GM18907 (cell line): ENCODE measurements around the gene RPTOR.
"Not testable (repeated sequence)": the region's sequence is repeated elsewhere in the genome, so short reads cannot be mapped to it uniquely, and the experiment has no call there.

Experiments used
- ATAC-seq: cut with Tn5 transposase; IDR thresholded peaks from one replicate; pipeline ENCODE4 v1.9.1; 2021; ENCODE audit warnings: mild to moderate bottlenecking, moderate library complexity; ENCODE audit not compliant: unreplicated experiment

RPTOR gene

DNA sequence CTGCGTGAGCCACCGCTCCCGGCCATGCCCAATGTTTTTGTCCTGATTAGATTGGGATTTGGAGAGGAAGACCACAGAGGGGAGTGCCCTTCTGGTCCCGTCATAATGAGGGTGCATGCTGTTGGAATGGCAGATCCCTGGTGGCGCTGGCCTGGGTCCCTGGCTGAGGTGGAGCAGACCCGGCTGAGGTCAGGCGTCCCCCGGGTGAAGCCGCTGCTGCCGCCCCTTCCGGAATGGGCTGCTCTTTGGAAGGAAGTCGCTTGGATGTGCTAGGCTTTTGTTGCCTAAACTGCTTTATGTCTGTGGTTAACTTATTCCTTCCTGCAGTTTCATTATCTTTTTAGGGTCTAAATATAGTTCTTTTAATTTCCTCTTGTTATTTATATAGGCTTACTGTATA, 326.7 kb downstream of the RPTOR start:
- ATAC-seq = no peak

GRCh38 chr17:80872001-80872500, 327.4 kb downstream of the RPTOR start:
- ATAC-seq = no peak

DNA sequence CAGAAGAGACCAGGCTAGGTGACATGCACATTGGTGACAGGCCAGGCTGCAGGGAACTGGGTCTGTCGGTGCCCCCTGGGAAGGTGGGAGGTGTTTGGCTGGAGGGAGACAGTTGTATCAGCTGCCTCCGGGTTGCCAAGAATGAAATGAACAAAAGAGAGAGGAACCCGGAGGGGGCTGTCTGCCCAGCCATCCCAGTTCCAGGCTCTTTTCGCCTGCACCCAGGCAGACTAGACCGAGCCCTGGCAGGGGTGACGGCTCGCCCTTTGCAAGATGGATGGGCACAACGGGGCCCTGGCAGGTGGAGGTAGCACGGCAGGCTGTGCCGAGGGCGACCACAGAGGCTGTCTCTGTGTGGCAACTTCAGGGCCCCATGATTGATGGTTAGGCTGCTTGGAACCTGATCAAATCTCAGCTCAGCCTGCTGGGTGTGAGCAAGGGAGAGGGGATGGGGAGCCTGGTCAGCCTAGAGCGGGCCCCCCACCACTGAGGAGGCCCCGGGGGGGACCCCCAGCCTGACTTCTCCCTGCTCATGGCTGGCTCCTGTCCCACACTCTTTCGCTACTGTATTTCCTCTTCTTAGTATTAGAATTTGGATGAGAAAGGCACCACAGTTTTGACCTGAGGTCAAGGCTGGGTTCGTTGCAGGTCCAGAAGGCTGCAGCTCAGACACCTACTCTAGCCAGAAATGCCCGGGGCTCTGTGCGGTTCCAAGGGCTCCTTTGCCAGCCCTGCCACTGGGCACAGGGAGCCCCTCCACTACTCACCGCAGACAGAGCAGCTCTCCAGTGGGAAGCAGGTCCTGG, 328.1 kb downstream of the RPTOR start:
- no peak for ATAC-seq

DNA sequence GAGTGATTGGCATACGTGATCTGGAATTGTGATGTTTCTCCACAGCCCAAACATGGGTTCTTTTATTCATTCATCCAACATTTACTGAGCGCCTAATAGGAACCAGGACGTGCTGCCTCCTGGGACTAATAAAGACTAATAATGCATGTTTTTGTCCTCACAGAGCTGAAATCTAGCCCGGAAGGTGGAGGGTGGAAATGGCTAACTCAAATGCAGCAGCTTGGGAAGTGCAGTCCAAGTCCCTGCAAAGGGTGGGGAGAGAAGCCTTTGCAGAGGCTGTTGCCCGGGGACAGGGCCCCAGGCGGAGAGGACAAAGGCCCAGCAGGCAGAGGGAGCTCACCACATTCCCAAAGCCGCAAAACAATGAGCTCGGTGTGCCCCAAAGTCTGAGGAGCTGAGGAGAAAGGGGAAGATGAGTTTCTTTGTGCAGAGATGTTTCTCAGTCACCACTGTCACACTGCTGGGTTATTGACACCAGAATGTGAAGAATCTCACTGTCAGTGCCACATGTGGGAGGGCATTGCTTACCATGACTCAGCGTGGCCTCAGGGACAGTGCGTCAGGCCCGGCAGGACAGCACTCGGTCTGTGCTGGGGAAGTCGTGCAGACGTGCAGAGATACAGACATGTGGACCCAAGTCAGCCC, 328.8 kb downstream of the RPTOR start:
- no peak for ATAC-seq

DNA sequence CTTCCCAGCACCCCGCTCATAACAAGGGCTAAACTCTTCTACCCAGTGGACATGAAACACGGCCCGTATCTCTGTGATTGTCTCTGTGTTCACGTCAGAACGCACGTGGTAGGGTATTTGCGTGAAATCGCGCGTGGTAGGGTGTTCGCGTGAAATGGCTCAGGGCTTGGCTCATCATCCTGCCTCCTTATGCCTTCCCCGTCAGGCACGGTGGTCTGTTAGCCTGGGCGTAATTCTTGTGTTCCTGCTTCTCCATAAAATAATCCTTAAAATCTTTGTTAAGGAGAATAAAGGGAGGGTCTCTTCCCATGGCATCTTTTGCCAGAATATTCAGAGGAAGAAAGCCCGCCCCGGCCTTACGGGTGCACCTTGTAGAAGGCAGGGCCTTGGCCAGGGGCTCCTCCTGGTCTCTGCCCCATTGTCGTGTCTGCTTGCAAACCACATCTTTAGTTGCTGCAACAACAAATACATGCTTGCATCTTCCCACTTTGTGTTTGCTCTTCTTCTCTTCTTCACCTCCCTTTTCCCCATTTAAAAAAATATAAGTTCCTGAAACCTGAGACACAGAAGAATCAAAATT, 330.3 kb downstream of the RPTOR start:
- no peak for ATAC-seq

DNA sequence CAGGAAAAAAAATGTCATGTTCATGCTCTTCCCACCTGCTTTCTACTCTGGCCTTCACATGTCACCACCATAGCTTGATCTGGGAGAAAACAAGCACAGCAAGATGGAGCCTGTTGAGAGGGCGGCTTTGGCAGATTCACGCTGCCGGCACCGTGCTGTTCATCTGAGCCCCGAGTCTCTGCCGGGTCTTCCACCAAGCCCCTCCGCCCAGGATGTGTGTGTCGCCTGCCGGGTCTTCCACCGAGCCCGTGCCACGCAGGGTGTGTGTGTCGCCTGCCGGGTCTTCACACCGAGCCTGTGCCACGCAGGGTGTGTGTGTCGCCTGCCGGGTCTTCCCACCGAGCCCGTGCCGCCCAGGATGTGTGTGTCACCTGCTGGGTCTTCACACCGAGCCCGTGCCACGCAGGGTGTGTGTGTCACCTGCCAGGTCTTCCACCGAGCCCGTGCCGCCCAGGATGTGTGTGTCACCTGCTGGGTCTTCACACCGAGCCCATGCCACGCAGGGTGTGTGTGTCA, 330.9 kb downstream of the RPTOR start:
- ATAC-seq = not testable (repeated sequence)

- not testable (repeated sequence) for ATAC-seq
These were observed 331.9 kb downstream of the RPTOR start for GRCh38 chr17:80876456-80876949.

GRCh38 chr17:80876950-80877728, 332.5 kb downstream of the RPTOR start:
- ATAC-seq = peak; percentile 91

GRCh38 chr17:80877729-80878303, 333.2 kb downstream of the RPTOR start:
- ATAC-seq = no peak

- no peak for ATAC-seq
These were observed 334.5 kb downstream of the RPTOR start for GRCh38 chr17:80878876-80879722.

DNA sequence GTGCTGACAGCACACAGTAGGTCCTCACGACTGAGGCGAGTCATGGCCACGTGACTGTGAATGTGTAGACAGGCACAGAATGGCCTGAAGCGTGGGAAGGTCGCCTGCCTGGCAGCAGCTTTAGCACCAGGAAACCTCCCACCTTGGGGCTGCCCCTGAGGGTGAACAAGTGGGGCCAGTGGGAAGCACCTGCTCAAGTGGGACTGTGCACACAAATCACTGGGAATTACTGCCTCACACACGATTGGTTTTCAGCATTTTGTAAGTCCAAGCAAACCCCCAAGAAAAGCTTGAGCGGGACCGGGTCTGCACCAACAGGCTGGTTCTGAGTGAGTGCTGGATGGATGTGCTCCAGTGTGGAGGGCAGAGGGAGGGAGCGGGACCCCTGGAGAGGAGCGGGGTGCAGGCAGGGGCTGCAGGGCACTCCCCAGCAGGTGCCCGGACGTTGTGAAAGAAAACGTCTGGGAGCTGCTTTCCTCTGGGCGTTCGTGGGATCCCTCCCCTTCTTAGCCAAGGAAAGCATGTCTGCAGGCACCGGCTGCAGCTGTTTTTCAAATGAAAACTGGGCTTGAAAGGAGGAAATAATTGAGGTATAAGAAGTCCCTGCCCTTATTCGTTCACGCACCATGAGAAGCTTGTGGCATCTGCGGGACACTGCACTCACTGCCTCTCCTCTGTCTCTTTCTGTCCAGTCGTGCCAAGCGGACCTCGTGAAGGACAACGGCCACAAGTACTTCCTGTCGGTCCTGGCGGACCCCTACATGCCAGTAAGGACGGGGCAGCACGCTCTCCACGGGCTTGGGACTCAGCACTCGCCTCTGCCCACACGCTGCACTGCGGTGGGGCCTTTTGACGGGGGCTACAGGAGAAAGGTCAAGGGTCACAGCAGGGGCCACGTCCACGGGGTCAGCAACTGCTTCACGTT, 335.3 kb downstream of the RPTOR start:
- no peak for ATAC-seq

DNA sequence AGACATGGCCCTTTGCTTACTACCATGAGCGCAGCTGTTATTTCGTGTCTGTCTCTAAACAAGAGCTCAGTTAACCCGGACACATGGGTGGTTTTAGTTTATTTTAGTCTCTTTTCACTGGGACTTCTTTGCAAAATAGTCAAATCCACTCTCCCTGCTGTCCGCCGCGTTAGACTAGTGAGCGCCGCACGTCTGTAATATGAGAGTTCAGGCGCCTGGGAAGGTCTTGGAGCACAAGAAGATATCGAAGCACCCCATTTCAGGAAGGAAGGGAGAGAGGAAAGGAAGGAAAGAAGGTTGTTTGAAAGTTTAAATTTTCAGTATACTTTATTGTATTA, 336.0 kb downstream of the RPTOR start:
- no peak for ATAC-seq

DNA sequence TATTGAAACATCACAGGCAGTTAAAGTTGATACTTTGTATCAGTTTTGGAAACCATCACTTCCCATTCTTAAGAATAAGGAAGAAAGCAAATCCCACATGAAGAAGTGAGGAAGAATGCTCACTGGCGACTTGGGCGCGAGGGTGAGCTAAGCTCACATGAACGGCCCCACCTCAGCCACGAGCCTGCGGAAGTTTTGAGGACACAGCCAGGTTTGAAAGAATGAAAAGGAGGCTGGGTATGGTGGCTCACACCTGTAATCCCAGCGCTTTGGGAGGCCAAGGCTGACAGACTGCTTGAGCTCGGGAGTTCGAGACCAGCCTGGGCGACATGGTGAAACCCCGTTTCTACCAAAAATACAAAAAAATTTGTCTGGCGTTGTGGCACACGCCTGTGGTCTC, 336.7 kb downstream of the RPTOR start:
- no peak for ATAC-seq

- ATAC-seq = no peak
These were observed 337.7 kb downstream of the RPTOR start for GRCh38 chr17:80882323-80882722.

GRCh38 chr17:80882926-80883685, 338.5 kb downstream of the RPTOR start:
- no peak for ATAC-seq

DNA sequence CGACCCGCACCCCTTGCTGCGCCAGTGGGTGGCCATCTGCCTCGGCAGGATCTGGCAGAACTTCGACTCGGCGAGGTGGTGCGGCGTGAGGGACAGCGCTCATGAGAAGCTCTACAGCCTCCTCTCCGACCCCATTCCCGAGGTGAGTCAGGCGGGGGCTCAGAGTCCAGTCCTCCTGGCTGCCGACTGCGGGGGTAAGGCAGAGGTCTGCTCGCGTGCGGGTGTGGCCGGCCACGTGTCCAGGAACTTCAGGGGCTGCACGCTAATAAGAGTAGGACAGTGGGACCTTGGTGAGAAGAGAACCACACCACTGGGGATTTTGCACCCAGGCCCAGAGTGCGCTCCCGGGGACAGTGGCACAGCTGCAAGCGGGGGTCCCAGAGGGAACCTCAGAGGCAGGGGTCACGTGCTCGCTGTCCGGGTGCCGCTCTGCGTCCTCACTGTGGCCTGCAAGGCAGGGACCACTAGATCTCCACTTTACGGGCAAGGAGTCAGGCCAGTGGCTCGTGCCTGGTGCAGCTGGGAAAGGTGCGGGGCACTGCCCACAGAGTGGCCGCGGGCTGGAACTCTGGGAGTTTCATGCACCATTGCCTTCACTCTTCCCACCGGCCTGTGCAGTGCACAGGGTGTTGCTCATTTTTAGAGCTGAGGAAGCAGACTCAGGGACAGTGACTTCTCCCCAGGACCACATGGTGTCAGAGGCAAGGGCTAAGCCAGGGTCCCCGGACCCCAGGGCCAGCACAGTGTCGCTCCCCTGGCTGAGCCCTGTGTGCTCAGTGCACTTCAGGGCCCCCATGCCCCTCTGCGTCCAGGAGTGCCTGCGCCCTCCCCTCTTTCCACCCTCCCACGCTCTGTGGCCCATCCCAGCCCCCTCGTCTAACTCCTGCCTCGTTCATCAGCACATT, 339.4 kb downstream of the RPTOR start:
- ATAC-seq = no peak

GRCh38 chr17:80884811-80885210, 340.2 kb downstream of the RPTOR start:
- no peak for ATAC-seq
